H9 (cell line): Measurements from ENCODE around the gene PTPRH. TPM values are rescaled to one million over a fixed set of nuclear protein-coding genes. Genes with fewer than 3 reads are reported as not detected.

ENCODE experiments used
- DNase-seq: peaks from one replicate; pipeline ENCODE4 v3.0.0-alpha.2; 2017
- H2AFZ ChIP-seq: one replicate; pipeline ENCODE4 v1.6.1; 2013; ENCODE audit warnings: mild to moderate bottlenecking, low read length, control low read depth, moderate library complexity
- H2AK5ac ChIP-seq: 2 replicates; pipeline ENCODE4 v1.6.1; 2013; ENCODE audit warnings: low read length, control low read depth, mixed read lengths; ENCODE audit not compliant: insufficient read length
- H2BK120ac ChIP-seq: one replicate; pipeline ENCODE4 v1.6.1; 2013; ENCODE audit warnings: low read depth, mild to moderate bottlenecking, low read length, control low read depth, inconsistent platforms; ENCODE audit not compliant: poor library complexity, severe bottlenecking
- H2BK12ac ChIP-seq: 2 replicates; pipeline ENCODE4 v1.6.1; 2013; ENCODE audit warnings: low read length, control low read depth, mixed read lengths, low read depth; ENCODE audit not compliant: insufficient read length
- H2BK15ac ChIP-seq: 2 replicates; pipeline ENCODE4 v1.6.1; 2013; ENCODE audit warnings: low read depth, low read length, control low read depth
- H2BK20ac ChIP-seq: one replicate; pipeline ENCODE4 v1.6.1; 2013; ENCODE audit warnings: low read depth, mild to moderate bottlenecking, low read length, control low read depth, inconsistent platforms; ENCODE audit not compliant: poor library complexity, severe bottlenecking
- H2BK5ac ChIP-seq: 2 replicates; pipeline ENCODE4 v1.6.1; 2013; ENCODE audit warnings: low read length, control low read depth, mixed read lengths; ENCODE audit not compliant: insufficient read length
- H3K14ac ChIP-seq: 2 replicates; pipeline ENCODE4 v1.6.1; 2013; ENCODE audit warnings: low read length, control low read depth; ENCODE audit not compliant: insufficient read depth
- H3K18ac ChIP-seq: 2 replicates; pipeline ENCODE4 v1.6.1; 2013; ENCODE audit warnings: low read depth, mild to moderate bottlenecking, mixed read lengths, low read length, control low read depth; ENCODE audit not compliant: insufficient read length
- H3K23ac ChIP-seq: 2 replicates; pipeline ENCODE4 v1.6.1; 2013; ENCODE audit warnings: low read length, control low read depth, mixed read lengths, low read depth; ENCODE audit not compliant: insufficient read length
- H3K23me2 ChIP-seq: 2 replicates; pipeline ENCODE4 v1.6.1; 2013; ENCODE audit warnings: low read depth, mild to moderate bottlenecking, mixed read lengths, low read length, control low read depth; ENCODE audit not compliant: insufficient read length, poor library complexity, severe bottlenecking
- H3K27ac ChIP-seq: 2 replicates; pipeline ENCODE4 v1.5.1; 2013; ENCODE audit warnings: low read length, control low read depth, mixed read lengths, low read depth; ENCODE audit not compliant: insufficient read length
- H3K27me3 ChIP-seq: 2 replicates; pipeline ENCODE4 v1.6.1; 2013; ENCODE audit warnings: low read length, control low read depth, inconsistent platforms; ENCODE audit not compliant: insufficient read depth
- H3K4ac ChIP-seq: 2 replicates; pipeline ENCODE4 v1.6.1; 2013; ENCODE audit warnings: low read depth, mild to moderate bottlenecking, control low read depth, inconsistent platforms, low read length, moderate library complexity
- H3K4me1 ChIP-seq: 2 replicates; pipeline ENCODE4 v1.6.1; 2013; ENCODE audit warnings: low read length, control low read depth, inconsistent platforms; ENCODE audit not compliant: insufficient read depth
- H3K4me2 ChIP-seq: 2 replicates; pipeline ENCODE4 v1.6.1; 2013; ENCODE audit warnings: low read length, control low read depth, mixed read lengths; ENCODE audit not compliant: insufficient read length, insufficient read depth
- H3K56ac ChIP-seq: 2 replicates; pipeline ENCODE4 v1.6.1; 2013; ENCODE audit warnings: low read depth, mild to moderate bottlenecking, mixed read lengths, low read length, control low read depth; ENCODE audit not compliant: insufficient read length
- H3K79me1 ChIP-seq: 2 replicates; pipeline ENCODE4 v1.6.1; 2013; ENCODE audit warnings: low read depth, mild to moderate bottlenecking, moderate library complexity, low read length, control low read depth, inconsistent platforms; ENCODE audit not compliant: insufficient read depth, poor library complexity, severe bottlenecking
- H3K79me2 ChIP-seq: 2 replicates; pipeline ENCODE4 v1.6.1; 2013; ENCODE audit warnings: low read length, control low read depth, inconsistent platforms; ENCODE audit not compliant: insufficient read depth
- H3K9ac ChIP-seq: 2 replicates; pipeline ENCODE4 v1.6.1; 2013; ENCODE audit warnings: low read length, control low read depth, mixed read lengths; ENCODE audit not compliant: insufficient read length; ENCODE audit errors: extremely low read depth
- H3K9me3 ChIP-seq: one replicate; pipeline ENCODE4 v1.6.1; 2013; ENCODE audit warnings: low read depth, low read length, inconsistent platforms; ENCODE audit not compliant: control insufficient read depth
- H3T11ph ChIP-seq: one replicate; pipeline ENCODE4 v1.6.1; 2013; ENCODE audit warnings: mild to moderate bottlenecking, low read length, control low read depth, inconsistent platforms
- H4K20me1 ChIP-seq: one replicate; pipeline ENCODE4 v1.6.1; 2013; ENCODE audit not compliant: control insufficient read depth, insufficient read length, insufficient read depth
- H4K5ac ChIP-seq: 2 replicates; pipeline ENCODE4 v1.6.1; 2013; ENCODE audit warnings: low read depth, mild to moderate bottlenecking, mixed read lengths, low read length, control low read depth; ENCODE audit not compliant: insufficient read length
- H4K8ac ChIP-seq: replicated peaks from 2 replicates; pipeline ENCODE4 v1.6.1; 2013; ENCODE audit warnings: low read length, control low read depth, mixed read lengths, low read depth; ENCODE audit not compliant: insufficient read length
- H4K91ac ChIP-seq: 2 replicates; pipeline ENCODE4 v1.6.1; 2013; ENCODE audit warnings: low read depth, mild to moderate bottlenecking, moderate library complexity, mixed read lengths, low read length, control low read depth; ENCODE audit not compliant: insufficient read length
- H3K27ac Mint-ChIP-seq, 3 experiments: 2 replicates in 2 of 3; 3 replicates in 1 of 3; pipeline ENCODE4 v1.8.0; 2020 to 2021; ENCODE audit warnings: mixed read lengths in 3 of 3, mild to moderate bottlenecking in 1 of 3, moderate library complexity in 1 of 3
- H3K27me3 Mint-ChIP-seq: 2 replicates; pipeline ENCODE4 v1.8.0; 2021; ENCODE audit warnings: low read depth, mild to moderate bottlenecking, moderate library complexity, mixed read lengths
- H3K36me3 Mint-ChIP-seq, 3 experiments: 2 replicates in 2 of 3; 3 replicates in 1 of 3; pipeline ENCODE4 v1.8.0; 2020 to 2021; ENCODE audit warnings: low read depth in 3 of 3, mixed read lengths in 3 of 3; ENCODE audit not compliant: insufficient read depth in 1 of 3
- H3K4me1 Mint-ChIP-seq, 2 experiments: 2 replicates each; pipeline ENCODE4 v1.8.0; 2020; ENCODE audit warnings: mixed read lengths in 2 of 2
- H3K4me3 Mint-ChIP-seq, 2 experiments: 2 replicates in 1 of 2; 3 replicates in 1 of 2; pipeline ENCODE4 v1.8.0; 2020 to 2021; ENCODE audit warnings: mild to moderate bottlenecking in 2 of 2, mixed read lengths in 2 of 2, moderate library complexity in 1 of 2
- H3K9me3 Mint-ChIP-seq, 2 experiments: 2 replicates in 1 of 2; 3 replicates in 1 of 2; pipeline ENCODE4 v1.8.0; 2020; ENCODE audit warnings: mild to moderate bottlenecking in 2 of 2, mixed read lengths in 2 of 2, moderate library complexity in 1 of 2
- WGBS: extraction: QIAGEN DNeasy Blood & Tissue Kit; methylation state at CpG from one replicate; pipeline ENCODE4 v1.1.7; 2013; ENCODE audit warnings: missing lambda C conversion rate, low lambda C conversion rate, mixed read lengths; ENCODE audit not compliant: insufficient read length; ENCODE audit errors: extremely low coverage; 5-methylcytosine and 5-hydroxymethylcytosine counted together
- total RNA-seq: library from RNA; stranded (reverse); gene quantifications from 2 replicates; pipeline ENCODE4 v1.2.1, GENCODE V29; 2021
- TF ChIP-seq, protein P1 (sequence below): fragments of 200-600 bp; sonication (generic); conservative IDR thresholded peaks from 3 replicates; pipeline ENCODE4 v1.8.0; 2021; ENCODE audit warnings: antibody characterized with exemption, mild to moderate bottlenecking

The PTPRH gene
- total RNA-seq, 1 experiment from 2014 or later, result 0.24 TPM

GRCh38 chr19:55248166-55248675, 38.9 kb upstream of the PTPRH start:
- Histone ChIP-seq H3K27ac (no peak overlapping the region), H3K18ac (no peak overlapping the region), H3K14ac (no peak overlapping the region; the same call in 1 of the 2 replicates), H3K23me2 (no peaks in the 10 kb centered on the region), H3K9ac (no peak overlapping the region), H2BK12ac (no peak overlapping the region), H3K4me1 (no peaks in the 10 kb centered on the region), H3K4me2 (no peak overlapping the region), H2BK15ac (no peak overlapping the region), H4K8ac (no peak overlapping the region), H3K56ac (no peak overlapping the region), H2BK120ac (no peak overlapping the region), H3K79me2 (peaks cover 16% of the 10 kb centered on the region; the same call in 1 of the 2 replicates), H3K23ac (no peak overlapping the region), H3K79me1 (no peaks in the 10 kb centered on the region), H2BK5ac (no peak overlapping the region), H2BK20ac (no peak overlapping the region), H3K27me3 (no peaks in the 10 kb centered on the region), H3K9me3 (no peaks in the 10 kb centered on the region), H2AFZ (no peak overlapping the region), H3K4ac (no peak overlapping the region), H3T11ph (no peak overlapping the region), H4K91ac (no peak overlapping the region), H2AK5ac (no peak overlapping the region), H4K20me1 (no peaks in the 10 kb centered on the region), H4K5ac (no peak overlapping the region)
- no peak for DNase-seq
- no peaks in the 10 kb centered on the region for H3K9me3 Mint-ChIP-seq
- TF ChIP-seq, protein P1, sequence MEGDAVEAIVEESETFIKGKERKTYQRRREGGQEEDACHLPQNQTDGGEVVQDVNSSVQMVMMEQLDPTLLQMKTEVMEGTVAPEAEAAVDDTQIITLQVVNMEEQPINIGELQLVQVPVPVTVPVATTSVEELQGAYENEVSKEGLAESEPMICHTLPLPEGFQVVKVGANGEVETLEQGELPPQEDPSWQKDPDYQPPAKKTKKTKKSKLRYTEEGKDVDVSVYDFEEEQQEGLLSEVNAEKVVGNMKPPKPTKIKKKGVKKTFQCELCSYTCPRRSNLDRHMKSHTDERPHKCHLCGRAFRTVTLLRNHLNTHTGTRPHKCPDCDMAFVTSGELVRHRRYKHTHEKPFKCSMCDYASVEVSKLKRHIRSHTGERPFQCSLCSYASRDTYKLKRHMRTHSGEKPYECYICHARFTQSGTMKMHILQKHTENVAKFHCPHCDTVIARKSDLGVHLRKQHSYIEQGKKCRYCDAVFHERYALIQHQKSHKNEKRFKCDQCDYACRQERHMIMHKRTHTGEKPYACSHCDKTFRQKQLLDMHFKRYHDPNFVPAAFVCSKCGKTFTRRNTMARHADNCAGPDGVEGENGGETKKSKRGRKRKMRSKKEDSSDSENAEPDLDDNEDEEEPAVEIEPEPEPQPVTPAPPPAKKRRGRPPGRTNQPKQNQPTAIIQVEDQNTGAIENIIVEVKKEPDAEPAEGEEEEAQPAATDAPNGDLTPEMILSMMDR, result no peak
- peaks cover 0 to 5% of the 10 kb centered on the region in 2 experiments; a peak in 1 of 4 replicates for H3K4me1 Mint-ChIP-seq
- no CpG with 5 or more reads among the region's 10 CpGs for WGBS
- peak overlapping the region in 2 of 3 experiments; percentile 75 to 88; a peak in 4 of 7 replicates for H3K27ac Mint-ChIP-seq
- no peak overlapping the region; a peak in 1 of 5 replicates for H3K4me3 Mint-ChIP-seq
- H3K36me3 Mint-ChIP-seq, result peaks cover 7 to 36% (median 32%) of the 10 kb centered on the region in 3 experiments; a peak in 6 of 7 replicates
- no peaks in the 10 kb centered on the region; the same call in 1 of the 2 replicates for H3K27me3 Mint-ChIP-seq
